ENCODE results near the gene RBFA.

DNA sequence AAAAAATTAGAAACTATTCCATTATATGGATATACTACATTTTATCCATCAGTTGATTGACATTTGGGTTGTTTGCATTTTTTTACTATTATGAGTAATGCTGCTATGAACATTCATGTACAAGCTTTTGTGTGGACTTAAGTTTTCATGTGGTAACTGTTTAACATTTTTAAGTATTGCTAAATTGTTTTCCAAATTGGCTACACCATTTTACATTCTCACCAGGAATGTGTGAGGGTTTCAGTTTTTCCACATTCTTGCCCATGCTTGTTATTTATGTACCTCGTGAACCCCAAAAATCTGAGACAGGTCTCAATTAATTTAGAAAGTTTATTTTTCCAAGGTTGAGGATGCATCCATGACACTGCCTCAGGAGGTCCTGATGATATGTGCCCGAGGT is 42.7 kb upstream of the RBFA start:
- no peak for TF ChIP-seq SP1 (IDR thresholded peaks at IDR 0.05; ENCODE audit: low read depth, low read length)
- no peak for TF ChIP-seq CREB1 (IDR thresholded peaks at IDR 0.05; ENCODE audit: low read depth)
- TF ChIP-seq, protein P1, sequence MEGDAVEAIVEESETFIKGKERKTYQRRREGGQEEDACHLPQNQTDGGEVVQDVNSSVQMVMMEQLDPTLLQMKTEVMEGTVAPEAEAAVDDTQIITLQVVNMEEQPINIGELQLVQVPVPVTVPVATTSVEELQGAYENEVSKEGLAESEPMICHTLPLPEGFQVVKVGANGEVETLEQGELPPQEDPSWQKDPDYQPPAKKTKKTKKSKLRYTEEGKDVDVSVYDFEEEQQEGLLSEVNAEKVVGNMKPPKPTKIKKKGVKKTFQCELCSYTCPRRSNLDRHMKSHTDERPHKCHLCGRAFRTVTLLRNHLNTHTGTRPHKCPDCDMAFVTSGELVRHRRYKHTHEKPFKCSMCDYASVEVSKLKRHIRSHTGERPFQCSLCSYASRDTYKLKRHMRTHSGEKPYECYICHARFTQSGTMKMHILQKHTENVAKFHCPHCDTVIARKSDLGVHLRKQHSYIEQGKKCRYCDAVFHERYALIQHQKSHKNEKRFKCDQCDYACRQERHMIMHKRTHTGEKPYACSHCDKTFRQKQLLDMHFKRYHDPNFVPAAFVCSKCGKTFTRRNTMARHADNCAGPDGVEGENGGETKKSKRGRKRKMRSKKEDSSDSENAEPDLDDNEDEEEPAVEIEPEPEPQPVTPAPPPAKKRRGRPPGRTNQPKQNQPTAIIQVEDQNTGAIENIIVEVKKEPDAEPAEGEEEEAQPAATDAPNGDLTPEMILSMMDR (IDR thresholded peaks at IDR 0.05 in 2 of 3, conservative IDR thresholded peaks at IDR 0.05 in 1 of 3; ENCODE audit: control insufficient read depth in 2 of 3, extremely low read depth in 1 of 3, insufficient read depth in 1 of 3, low read depth in 3 of 3, low read length in 3 of 3): no peak

All from GM12878 (cell line).